Neutrophil (primary cell): ENCODE data around the gene DCST1.

Experiments
- H3K27ac ChIP-seq: fragments of 200-600 bp; sonication (generic); 2 replicates; pipeline ENCODE4 v1.5.1; 2016; ENCODE audit warnings: mild to moderate bottlenecking, moderate library complexity
- H3K27me3 ChIP-seq: fragments of 200-600 bp; sonication (generic); 2 replicates; pipeline ENCODE4 v1.6.0; 2016; ENCODE audit warnings: mild to moderate bottlenecking
- H3K36me3 ChIP-seq: fragments of 200-600 bp; sonication (generic); 2 replicates; pipeline ENCODE4 v1.5.1; 2017
- H3K4me1 ChIP-seq, 2 experiments: fragments of 200-600 bp in 1 of 2; sonication (generic) in 1 of 2; 1 replicate in 1 of 2; 2 replicates in 1 of 2; pipeline versions ENCODE4 v1.5.1 to v1.6.1; 2013 to 2016; ENCODE audit warnings: low read depth in 1 of 2, low read length in 1 of 2, mild to moderate bottlenecking in 1 of 2, moderate library complexity in 1 of 2; ENCODE audit not compliant: control insufficient read depth in 1 of 2, insufficient read depth in 1 of 2
- H3K4me3 ChIP-seq, 2 experiments: fragments of 200-600 bp in 1 of 2; sonication (generic) in 1 of 2; 1 replicate in 1 of 2; 2 replicates in 1 of 2; pipeline ENCODE4 v1.5.1; 2013 to 2016; ENCODE audit warnings: low read depth in 1 of 2, low read length in 1 of 2, mild to moderate bottlenecking in 1 of 2, moderate library complexity in 1 of 2
- H3K9me3 ChIP-seq: fragments of 200-600 bp; sonication (generic); 2 replicates; pipeline ENCODE4 v1.5.1; 2016
- CTCF ChIP-seq: fragments of 200-600 bp; sonication (generic); IDR thresholded peaks from 2 replicates; pipeline ENCODE4 v1.5.1; 2016; ENCODE audit warnings: antibody characterized with exemption

The DCST1 gene

GRCh38 chr1:155099331-155099730, 65.7 kb downstream of the DCST1 start:
- no peak for TF ChIP-seq CTCF
- H3K9me3 ChIP-seq = no peaks in the 10 kb centered on the region
- peaks cover 5 to 8% of the 10 kb centered on the region in 2 experiments for H3K4me1 ChIP-seq
- H3K27me3 ChIP-seq = peaks cover 19% of the 10 kb centered on the region
- H3K27ac ChIP-seq = no peak overlapping the region
- no peaks in the 10 kb centered on the region for H3K36me3 ChIP-seq
- no peak overlapping the region for H3K4me3 ChIP-seq
